Adrenal gland (tissue), 5 donors: ENCODE data around the gene MYO1E.

Source experiments
- CTCF ChIP-seq, 6 experiments: fragments of 450-650 bp in 4 of 6; fragments of 200-600 bp in 2 of 6; sonication (generic) in 1 of 6; IDR thresholded peaks; 1 replicate in 5 of 6; 2 replicates in 1 of 6; pipeline versions ENCODE4 v1.5.1 to v1.8.0; 2016 to 2021; ENCODE audit warnings: antibody characterized with exemption in 6 of 6, mild to moderate bottlenecking in 2 of 6, moderate library complexity in 1 of 6
- POLR2A ChIP-seq, 2 donors: fragments of 450-650 bp; IDR thresholded peaks; one replicate each; pipeline ENCODE4 v1.6.1; 2017; ENCODE audit warnings: antibody characterized with exemption in 2 of 2, mild to moderate bottlenecking in 2 of 2, moderate library complexity in 1 of 2
- donor health status: DM: no; HTN: no; CAD: no.

GRCh38 chr15:59354417-59355031, 18.1 kb downstream of the MYO1E start:
- TF ChIP-seq CTCF (IDR thresholded peaks at IDR 0.05) (no peak), POLR2A (IDR thresholded peaks at IDR 0.05) (no peak)
